Gastroesophageal sphincter (tissue), 3 donors: ENCODE results near the gene SPOP.

ENCODE experiments used
- POLR2AphosphoS5 ChIP-seq: sonication (generic); formaldehyde crosslinking; IDR thresholded peaks from one replicate; pipeline ENCODE4 v1.6.1; 2017; ENCODE audit warnings: antibody characterized with exemption
- TF ChIP-seq, protein P1 (sequence below), 4 experiments: fragments of 200-600 bp in 2 of 4; fragments of 450-650 bp in 2 of 4; sonication (generic) in 1 of 4; IDR thresholded peaks; one replicate each; pipeline ENCODE4 v1.5.1; 2017 to 2019; ENCODE audit warnings: antibody characterized with exemption in 4 of 4, mild to moderate bottlenecking in 2 of 4, moderate library complexity in 2 of 4

DNA sequence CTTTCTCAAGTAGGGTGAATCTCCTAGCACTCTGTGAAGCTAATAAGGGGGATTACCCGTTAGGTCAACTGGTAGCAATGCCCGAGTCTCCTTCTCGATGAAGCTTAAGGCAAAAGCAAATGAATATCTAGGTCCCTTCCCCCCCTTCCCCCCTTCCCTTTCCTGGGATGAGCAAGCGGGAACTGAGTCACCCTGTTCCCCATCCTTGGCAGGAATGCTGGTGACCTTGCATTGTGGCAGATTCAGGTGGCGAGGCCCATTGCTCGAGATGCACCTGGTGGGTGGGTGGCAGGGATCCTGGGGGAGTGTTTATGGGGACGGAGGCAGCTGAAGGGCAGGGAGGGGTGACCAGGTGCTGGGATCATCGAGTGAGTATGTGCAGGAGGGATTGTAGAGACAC, 95.1 kb downstream of the SPOP start:
- TF ChIP-seq, protein P1, sequence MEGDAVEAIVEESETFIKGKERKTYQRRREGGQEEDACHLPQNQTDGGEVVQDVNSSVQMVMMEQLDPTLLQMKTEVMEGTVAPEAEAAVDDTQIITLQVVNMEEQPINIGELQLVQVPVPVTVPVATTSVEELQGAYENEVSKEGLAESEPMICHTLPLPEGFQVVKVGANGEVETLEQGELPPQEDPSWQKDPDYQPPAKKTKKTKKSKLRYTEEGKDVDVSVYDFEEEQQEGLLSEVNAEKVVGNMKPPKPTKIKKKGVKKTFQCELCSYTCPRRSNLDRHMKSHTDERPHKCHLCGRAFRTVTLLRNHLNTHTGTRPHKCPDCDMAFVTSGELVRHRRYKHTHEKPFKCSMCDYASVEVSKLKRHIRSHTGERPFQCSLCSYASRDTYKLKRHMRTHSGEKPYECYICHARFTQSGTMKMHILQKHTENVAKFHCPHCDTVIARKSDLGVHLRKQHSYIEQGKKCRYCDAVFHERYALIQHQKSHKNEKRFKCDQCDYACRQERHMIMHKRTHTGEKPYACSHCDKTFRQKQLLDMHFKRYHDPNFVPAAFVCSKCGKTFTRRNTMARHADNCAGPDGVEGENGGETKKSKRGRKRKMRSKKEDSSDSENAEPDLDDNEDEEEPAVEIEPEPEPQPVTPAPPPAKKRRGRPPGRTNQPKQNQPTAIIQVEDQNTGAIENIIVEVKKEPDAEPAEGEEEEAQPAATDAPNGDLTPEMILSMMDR (IDR thresholded peaks at IDR 0.05): no peak
- TF ChIP-seq POLR2AphosphoS5: no peak
